COLO668 (cell line): Measurements from ENCODE around the gene CACNA2D2.
A peak's percentile ranks its signal among the peaks of the same experiment; 100 is the strongest.

ENCODE experiments used
- DNase-seq: peaks from one replicate; lab custom pipeline; 2025; ENCODE audit not compliant: unreplicated experiment; lab: John Stamatoyannopoulos, UW

CACNA2D2 gene

GRCh38 chr3:50470658-50471057 is 32.8 kb downstream of the CACNA2D2 start:
- no peak for DNase-seq

- DNase-seq, result no peak
These were observed 35.5 kb downstream of the CACNA2D2 start for GRCh38 chr3:50467919-50468318.

GRCh38 chr3:50466177-50466576 is 37.3 kb downstream of the CACNA2D2 start:
- peak; percentile 13 for DNase-seq

- no peak for DNase-seq
These were observed 38.9 kb downstream of the CACNA2D2 start for GRCh38 chr3:50464569-50464968.

- DNase-seq, result no peak
These were observed 43.6 kb downstream of the CACNA2D2 start for GRCh38 chr3:50459785-50460184.

- no peak for DNase-seq
These were observed 45.4 kb downstream of the CACNA2D2 start for GRCh38 chr3:50457988-50458387.

- no peak for DNase-seq
These were observed 48.0 kb downstream of the CACNA2D2 start for GRCh38 chr3:50455161-50456018.

- DNase-seq, result no peak
These were observed 48.9 kb downstream of the CACNA2D2 start for GRCh38 chr3:50454481-50455070.

- no peak for DNase-seq
These were observed 49.5 kb downstream of the CACNA2D2 start for GRCh38 chr3:50453907-50454306.

GRCh38 chr3:50450209-50450921 is 53.1 kb downstream of the CACNA2D2 start:
- peak; percentile 8 for DNase-seq

GRCh38 chr3:50448752-50449539 is 54.5 kb downstream of the CACNA2D2 start:
- DNase-seq, result no peak

- DNase-seq, result no peak
These were observed 56.1 kb downstream of the CACNA2D2 start for GRCh38 chr3:50447290-50447840.

GRCh38 chr3:50445919-50446318 is 57.5 kb downstream of the CACNA2D2 start:
- DNase-seq, result peak; percentile 83

- DNase-seq, result no peak
These were observed 58.7 kb downstream of the CACNA2D2 start for GRCh38 chr3:50444782-50445181.

- DNase-seq, result no peak
These were observed 59.2 kb downstream of the CACNA2D2 start for GRCh38 chr3:50444213-50444612.

GRCh38 chr3:50442945-50443579 is 60.4 kb downstream of the CACNA2D2 start:
- DNase-seq, result peak; percentile 51

GRCh38 chr3:50441424-50442217 is 61.8 kb downstream of the CACNA2D2 start:
- no peak for DNase-seq

- DNase-seq, result peak; percentile 62
These were observed 67.2 kb downstream of the CACNA2D2 start for GRCh38 chr3:50436114-50436674.
